Breast epithelium (tissue), 4 donors: ENCODE data around the gene ANKRD10. TPM values are rescaled to one million over a fixed set of nuclear protein-coding genes. Genes with fewer than 3 reads are reported as not detected.

ENCODE experiments used
- DNase-seq, 2 donors: peaks; one replicate each; pipeline ENCODE4 v3.0.0-alpha.2; 2019; ENCODE audit warnings: low spot score in 2 of 2
- H3K27ac ChIP-seq, 2 donors: fragments of 200-600 bp; sonication (generic) in 1 of 2; one replicate each; pipeline ENCODE4 v1.5.1; 2016 to 2019; ENCODE audit warnings: mild to moderate bottlenecking in 1 of 2
- H3K27me3 ChIP-seq, 2 donors: fragments of 200-600 bp; sonication (generic) in 1 of 2; one replicate each; pipeline versions ENCODE4 v1.5.1 to v1.6.0; 2017 to 2019; ENCODE audit warnings: control low read depth in 1 of 2, mild to moderate bottlenecking in 1 of 2
- H3K36me3 ChIP-seq: fragments of 200-600 bp; one replicate; pipeline ENCODE4 v1.5.1; 2019
- H3K4me1 ChIP-seq, 2 donors: fragments of 200-600 bp; sonication (generic); one replicate each; pipeline ENCODE4 v1.5.1; 2016 to 2019; ENCODE audit warnings: control low read depth in 1 of 2
- H3K4me3 ChIP-seq, 3 donors: fragments of 200-600 bp; sonication (generic); 1 replicate in 2 of 3; 2 replicates in 1 of 3; pipeline ENCODE4 v1.5.1; 2016 to 2019; ENCODE audit warnings: mild to moderate bottlenecking in 3 of 3, moderate library complexity in 2 of 3
- H3K9me3 ChIP-seq, 2 donors: fragments of 200-600 bp; sonication (generic) in 1 of 2; one replicate each; pipeline ENCODE4 v1.5.1; 2016 to 2019; ENCODE audit warnings: control low read depth in 1 of 2
- POLR2A ChIP-seq: fragments of 450-650 bp; IDR thresholded peaks from one replicate; pipeline ENCODE4 v1.6.1; 2016; ENCODE audit warnings: antibody characterized with exemption, mild to moderate bottlenecking, moderate library complexity
- POLR2AphosphoS5 ChIP-seq, 3 donors: sonication (generic); formaldehyde crosslinking; IDR thresholded peaks; one replicate each; pipeline ENCODE4 v1.6.1; 2017; ENCODE audit warnings: antibody characterized with exemption in 3 of 3
- intact Hi-C: fragments of 100-400 bp; cut with DNase I; formaldehyde crosslinking; loops from one replicate; pipeline ENCODE4 v1.15.1; 2023; ENCODE audit warnings: low total_unique reads
- total RNA-seq, 3 donors: library from RNA; depleted of rRNA; stranded (reverse); fragments of >200 nt; gene quantifications; one replicate each; pipeline ENCODE4 v1.1.0, GENCODE V29; 2016
- TF ChIP-seq, protein P1 (sequence below), 3 donors: fragments of 450-650 bp; IDR thresholded peaks; one replicate each; pipeline ENCODE4 v1.5.1; 2016 to 2017; ENCODE audit warnings: antibody characterized with exemption in 3 of 3, mild to moderate bottlenecking in 3 of 3, moderate library complexity in 3 of 3

Gene ANKRD10
- total RNA-seq, 3 donors from 2014 or later, result 133 to 206 (median 193) TPM

DNA sequence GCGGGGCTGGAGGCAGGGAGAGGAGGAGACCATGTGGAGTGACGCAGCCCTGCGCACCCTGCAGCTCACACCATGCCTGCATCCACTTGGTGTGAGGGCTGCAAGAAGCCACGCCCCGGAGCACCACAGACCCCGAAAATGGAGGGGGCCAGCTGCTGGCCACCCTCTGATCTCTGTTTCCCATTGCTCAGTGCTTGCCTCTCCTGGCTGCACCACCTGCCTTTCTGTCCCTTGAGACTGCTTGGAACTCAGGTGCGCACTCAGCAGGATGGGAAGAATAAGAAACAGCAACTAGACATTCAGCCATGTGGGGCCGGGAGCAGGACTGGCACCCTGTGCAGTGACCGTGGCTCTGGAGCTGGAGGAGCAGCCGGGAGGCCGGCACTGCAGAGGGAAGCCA, 64.0 kb downstream of the ANKRD10 start:
- TF ChIP-seq, protein P1, sequence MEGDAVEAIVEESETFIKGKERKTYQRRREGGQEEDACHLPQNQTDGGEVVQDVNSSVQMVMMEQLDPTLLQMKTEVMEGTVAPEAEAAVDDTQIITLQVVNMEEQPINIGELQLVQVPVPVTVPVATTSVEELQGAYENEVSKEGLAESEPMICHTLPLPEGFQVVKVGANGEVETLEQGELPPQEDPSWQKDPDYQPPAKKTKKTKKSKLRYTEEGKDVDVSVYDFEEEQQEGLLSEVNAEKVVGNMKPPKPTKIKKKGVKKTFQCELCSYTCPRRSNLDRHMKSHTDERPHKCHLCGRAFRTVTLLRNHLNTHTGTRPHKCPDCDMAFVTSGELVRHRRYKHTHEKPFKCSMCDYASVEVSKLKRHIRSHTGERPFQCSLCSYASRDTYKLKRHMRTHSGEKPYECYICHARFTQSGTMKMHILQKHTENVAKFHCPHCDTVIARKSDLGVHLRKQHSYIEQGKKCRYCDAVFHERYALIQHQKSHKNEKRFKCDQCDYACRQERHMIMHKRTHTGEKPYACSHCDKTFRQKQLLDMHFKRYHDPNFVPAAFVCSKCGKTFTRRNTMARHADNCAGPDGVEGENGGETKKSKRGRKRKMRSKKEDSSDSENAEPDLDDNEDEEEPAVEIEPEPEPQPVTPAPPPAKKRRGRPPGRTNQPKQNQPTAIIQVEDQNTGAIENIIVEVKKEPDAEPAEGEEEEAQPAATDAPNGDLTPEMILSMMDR (IDR thresholded peaks at IDR 0.05), result no peak
- TF ChIP-seq POLR2A (no peak), POLR2AphosphoS5 (IDR thresholded peaks at IDR 0.05) (no peak)
- Histone ChIP-seq H3K9me3 (no peaks in the 10 kb centered on the region), H3K4me1 (no peaks in the 10 kb centered on the region), H3K27me3 (no peaks in the 10 kb centered on the region), H3K27ac (no peak overlapping the region), H3K4me3 (no peak overlapping the region), H3K36me3 (no peaks in the 10 kb centered on the region)
- intact Hi-C loops, result no loop called here
- no peak for DNase-seq

DNA sequence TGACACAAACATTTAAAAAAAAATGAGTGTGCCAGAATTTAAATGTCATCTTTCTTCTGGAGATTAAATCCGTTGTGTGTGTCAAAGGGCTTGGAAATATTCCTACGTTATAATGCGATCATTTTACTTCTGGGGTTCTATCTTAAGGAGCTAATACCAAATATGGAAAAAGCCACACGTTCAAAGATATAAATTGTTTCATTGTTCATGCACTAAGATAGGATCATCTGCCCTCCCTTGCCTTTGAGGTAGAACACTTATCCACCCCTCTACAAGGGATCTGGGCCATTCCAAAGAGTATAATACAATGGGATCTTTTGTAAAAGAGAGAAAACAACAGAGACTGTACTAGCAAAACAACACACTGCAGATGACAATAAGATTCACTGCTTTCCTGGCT, 64.9 kb downstream of the ANKRD10 start:
- Histone ChIP-seq H3K27me3 (no peaks in the 10 kb centered on the region), H3K4me1 (no peaks in the 10 kb centered on the region), H3K36me3 (no peaks in the 10 kb centered on the region), H3K4me3 (no peak overlapping the region), H3K27ac (no peak overlapping the region), H3K9me3 (no peaks in the 10 kb centered on the region)
- TF ChIP-seq POLR2AphosphoS5 (IDR thresholded peaks at IDR 0.05), result no peak
- TF ChIP-seq, protein P1 (IDR thresholded peaks at IDR 0.05), result no peak
- TF ChIP-seq POLR2A, result no peak
- DNase-seq, result no peak
- intact Hi-C loops, result no loop called here

DNA sequence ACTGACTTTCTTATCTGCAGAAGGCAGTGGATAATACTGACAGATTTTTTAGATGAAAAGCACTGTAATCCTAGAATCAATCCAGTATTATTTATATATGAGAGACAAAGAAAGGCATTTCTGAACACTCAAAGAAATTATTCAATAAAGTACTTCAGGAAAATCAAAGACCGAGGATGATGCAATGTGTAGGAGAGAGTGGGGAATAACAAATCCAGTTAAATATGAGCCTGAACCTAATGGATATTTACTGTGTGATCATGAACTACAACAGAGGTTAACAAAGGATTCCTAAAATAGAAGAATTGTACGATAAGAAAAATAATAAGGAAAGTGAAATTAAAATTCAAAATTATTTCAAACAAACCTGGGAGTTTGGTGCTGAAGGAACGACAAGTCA, 69.3 kb downstream of the ANKRD10 start:
- no peak for TF ChIP-seq POLR2AphosphoS5 (IDR thresholded peaks at IDR 0.05)
- TF ChIP-seq, protein P1 (IDR thresholded peaks at IDR 0.05), result no peak
- TF ChIP-seq POLR2A, result no peak
- intact Hi-C loops, result no loop called here
- DNase-seq, result no peak
- Histone ChIP-seq H3K9me3 (no peaks in the 10 kb centered on the region), H3K4me3 (no peak overlapping the region), H3K36me3 (no peaks in the 10 kb centered on the region), H3K27me3 (no peaks in the 10 kb centered on the region), H3K27ac (no peak overlapping the region), H3K4me1 (no peaks in the 10 kb centered on the region)

DNA sequence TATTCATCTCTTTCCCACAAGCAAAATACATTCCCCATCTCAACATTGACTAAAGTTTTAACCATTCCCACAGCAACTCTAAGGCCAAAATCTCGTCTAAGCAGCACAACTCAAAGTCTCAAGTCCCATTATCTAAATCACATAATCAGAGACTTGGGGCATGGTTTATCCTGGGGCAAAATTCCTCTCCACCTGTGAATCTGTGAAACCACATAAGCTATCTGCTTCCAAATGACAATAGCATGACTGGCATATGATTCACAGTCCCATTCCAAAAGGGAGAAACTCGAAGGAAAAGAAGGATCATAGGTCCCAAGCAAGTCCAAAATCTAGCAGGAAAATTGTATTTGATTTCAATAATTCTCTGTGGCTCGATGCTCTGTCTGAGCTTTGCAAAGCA, 73.0 kb downstream of the ANKRD10 start:
- no peaks in the 10 kb centered on the region for H3K4me1 ChIP-seq
- H3K27ac ChIP-seq, result no peak overlapping the region
- intact Hi-C loops, result no loop called here
- no peak overlapping the region for H3K4me3 ChIP-seq
- H3K9me3 ChIP-seq, result no peaks in the 10 kb centered on the region
- H3K27me3 ChIP-seq, result no peaks in the 10 kb centered on the region
- DNase-seq, result no peak
- TF ChIP-seq POLR2AphosphoS5 (IDR thresholded peaks at IDR 0.05) (no peak), POLR2A (no peak)
- TF ChIP-seq, protein P1 (IDR thresholded peaks at IDR 0.05), result no peak
- H3K36me3 ChIP-seq, result no peaks in the 10 kb centered on the region

DNA sequence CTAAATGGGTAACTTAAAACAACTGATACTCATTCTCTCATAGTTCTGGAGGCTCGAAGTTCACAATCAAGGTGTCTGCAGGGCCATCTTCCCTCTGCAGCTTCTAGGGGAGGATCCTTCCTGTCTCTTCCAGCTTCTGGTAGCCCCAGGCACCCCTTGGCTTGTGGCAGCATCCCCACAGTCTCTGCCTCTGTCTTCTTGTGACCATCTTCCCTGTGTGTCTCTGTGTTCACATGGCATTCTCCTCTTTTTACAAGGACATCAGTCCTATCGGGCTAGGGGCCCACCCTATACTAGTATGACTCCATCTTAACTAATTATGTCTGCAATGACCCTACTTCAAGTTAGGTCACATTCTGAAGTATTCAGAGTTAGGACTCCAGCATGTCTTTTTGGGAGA, 73.5 kb downstream of the ANKRD10 start:
- TF ChIP-seq POLR2A (no peak), POLR2AphosphoS5 (IDR thresholded peaks at IDR 0.05) (no peak)
- TF ChIP-seq, protein P1 (IDR thresholded peaks at IDR 0.05), result no peak
- H3K36me3 ChIP-seq, result no peaks in the 10 kb centered on the region
- intact Hi-C loops, result no loop called here

More for the DNA sequence above, 73.5 kb downstream of the ANKRD10 start:
- Histone ChIP-seq H3K4me1 (no peaks in the 10 kb centered on the region), H3K4me3 (no peak overlapping the region), H3K9me3 (no peaks in the 10 kb centered on the region), H3K27ac (no peak overlapping the region), H3K27me3 (no peaks in the 10 kb centered on the region)
- no peak for DNase-seq
